Neural cell (in vitro differentiated cells): ENCODE data around the gene TMEM81. TPM values are rescaled to one million over a fixed set of nuclear protein-coding genes. Genes with fewer than 3 reads are reported as not detected.

Experiments
- H2AFZ ChIP-seq: fragments of 200-600, 300-800 bp; sonication (generic), shearing (Covaris generic); 2 replicates; pipeline ENCODE4 v1.6.0; 2014; ENCODE audit warnings: low read depth, mild to moderate bottlenecking, antibody characterized with exemption, low read length, moderate library complexity
- H3F3A ChIP-seq: fragments of 200-600 bp; shearing (Covaris generic); 2 replicates; pipeline ENCODE4 v1.6.1; 2016; ENCODE audit warnings: mild to moderate bottlenecking, moderate library complexity, mixed read lengths, antibody characterized with exemption, low read length; ENCODE audit not compliant: insufficient read depth, poor library complexity, severe bottlenecking
- H3K27ac ChIP-seq: fragments of 200-600, 300-800 bp; sonication (generic), shearing (Covaris generic); 2 replicates; pipeline ENCODE4 v1.5.1; 2014; ENCODE audit warnings: mild to moderate bottlenecking, low read length, moderate library complexity
- H3K27me3 ChIP-seq: fragments of 300-800, 200-600 bp; sonication (generic), shearing (Covaris generic); 2 replicates; pipeline ENCODE4 v1.6.0; 2014; ENCODE audit warnings: mild to moderate bottlenecking, low read depth, low read length, moderate library complexity; ENCODE audit not compliant: insufficient read depth
- H3K36me3 ChIP-seq: fragments of 300-800, 200-600 bp; sonication (generic), shearing (Covaris generic); 2 replicates; pipeline ENCODE4 v1.5.1; 2014; ENCODE audit warnings: mild to moderate bottlenecking, antibody characterized with exemption, low read length, moderate library complexity; ENCODE audit not compliant: insufficient read depth
- H3K4me2 ChIP-seq: fragments of 300-800, 200-600 bp; sonication (generic), shearing (Covaris generic); 2 replicates; pipeline ENCODE4 v1.6.0; 2014; ENCODE audit warnings: mild to moderate bottlenecking, low read length
- H3K4me3 ChIP-seq: fragments of 300-800, 200-600 bp; sonication (generic), shearing (Covaris generic); 2 replicates; pipeline ENCODE4 v1.5.1; 2014; ENCODE audit warnings: mild to moderate bottlenecking, low read length, moderate library complexity
- H3K79me2 ChIP-seq: fragments of 200-600 bp; shearing (Covaris generic); replicated peaks from 2 replicates; pipeline ENCODE4 v1.6.0; 2014; ENCODE audit warnings: mild to moderate bottlenecking, low read length, moderate library complexity; ENCODE audit not compliant: insufficient read depth
- H3K9ac ChIP-seq: fragments of 300-800, 200-600 bp; sonication (generic), shearing (Covaris generic); 2 replicates; pipeline ENCODE4 v1.6.1; 2016; ENCODE audit warnings: mild to moderate bottlenecking, low read length, mixed read lengths
- H3K9me2 ChIP-seq: fragments of 200-600 bp; shearing (Covaris generic); 2 replicates; pipeline ENCODE4 v1.6.1; 2016; ENCODE audit warnings: mild to moderate bottlenecking, low read length, mixed read lengths; ENCODE audit not compliant: insufficient read depth
- H3K9me3 ChIP-seq: fragments of 200-600, 300-800 bp; sonication (generic), shearing (Covaris generic); 2 replicates; pipeline ENCODE4 v1.6.1; 2016; ENCODE audit warnings: mild to moderate bottlenecking, mixed run types, low read length, moderate library complexity, mixed read lengths
- H4K20me1 ChIP-seq: fragments of 200-600 bp; shearing (Covaris generic); 2 replicates; pipeline ENCODE4 v1.6.1; 2016; ENCODE audit warnings: mild to moderate bottlenecking, mixed run types; ENCODE audit not compliant: insufficient read depth
- CTCF ChIP-seq: fragments of 450-650 bp; IDR thresholded peaks from 2 replicates; pipeline ENCODE4 v1.5.1; 2014; ENCODE audit warnings: antibody characterized with exemption, mild to moderate bottlenecking, moderate library complexity; ENCODE audit not compliant: poor library complexity, severe bottlenecking
- EP300 ChIP-seq: fragments of 450-650 bp; conservative IDR thresholded peaks from 2 replicates; pipeline ENCODE4 v1.6.1; 2014; ENCODE audit warnings: antibody characterized with exemption, mild to moderate bottlenecking, moderate library complexity; ENCODE audit not compliant: poor library complexity, severe bottlenecking
- EZH2 ChIP-seq: fragments of 200-600, 300-800 bp; shearing (Covaris generic), sonication (generic); IDR thresholded peaks from 2 replicates; pipeline ENCODE4 v1.6.1; 2014; ENCODE audit warnings: antibody characterized with exemption, low read length, borderline replicate concordance, mild to moderate bottlenecking; ENCODE audit not compliant: insufficient read depth, poor library complexity, severe bottlenecking
- MXI1 ChIP-seq: fragments of 450-650 bp; conservative IDR thresholded peaks from 2 replicates; pipeline ENCODE4 v1.6.1; 2014; ENCODE audit warnings: antibody characterized with exemption, mild to moderate bottlenecking; ENCODE audit not compliant: poor library complexity, severe bottlenecking
- POLR2AphosphoS5 ChIP-seq: IDR thresholded peaks from 2 replicates; pipeline ENCODE4 v1.6.1; 2012
- RAD21 ChIP-seq: fragments of 450-650 bp; conservative IDR thresholded peaks from 2 replicates; pipeline ENCODE4 v1.6.1; 2014; ENCODE audit warnings: antibody characterized with exemption, mild to moderate bottlenecking, moderate library complexity
- REST ChIP-seq: IDR thresholded peaks from 2 replicates; pipeline ENCODE4 v1.6.1; 2012; ENCODE audit warnings: borderline replicate concordance
- SMC3 ChIP-seq: fragments of 450-650 bp; conservative IDR thresholded peaks from 2 replicates; pipeline ENCODE4 v1.6.1; 2014; ENCODE audit warnings: antibody characterized with exemption, mild to moderate bottlenecking, moderate library complexity; ENCODE audit not compliant: poor library complexity
- TAF1 ChIP-seq: IDR thresholded peaks from 2 replicates; pipeline ENCODE4 v1.6.1; 2012; ENCODE audit warnings: low read depth
- polyA plus RNA-seq: library from polyadenylated mRNA; depleted of rRNA; stranded (reverse); fragments of >200 nt; gene quantifications from 2 replicates; pipeline ENCODE4 v1.2.3, GENCODE V29; 2014

TMEM81 gene
- polyA plus RNA-seq, 1 donor from 2014 or later, result 10.1 TPM

GRCh38 chr1:205056188-205056611 lies 28.1 kb downstream of the TMEM81 start:
- H3K4me2 ChIP-seq, result no peak overlapping the region
- H3K9ac ChIP-seq, result no peak overlapping the region
- H3K9me2 ChIP-seq, result no peaks in the 10 kb centered on the region
- no peak overlapping the region for H2AFZ ChIP-seq
- H3K9me3 ChIP-seq, result no peaks in the 10 kb centered on the region
- H3K36me3 ChIP-seq, result no peaks in the 10 kb centered on the region
- H3K27ac ChIP-seq, result no peak overlapping the region
- H3K27me3 ChIP-seq, result no peaks in the 10 kb centered on the region
- no peaks in the 10 kb centered on the region for H4K20me1 ChIP-seq
- no peaks in the 10 kb centered on the region for H3K79me2 ChIP-seq
- TF ChIP-seq RAD21, result no peak
- no peak for TF ChIP-seq TAF1
- no peak for TF ChIP-seq SMC3
- TF ChIP-seq POLR2AphosphoS5, result no peak
- TF ChIP-seq CTCF, result no peak
- TF ChIP-seq MXI1, result no peak
- no peak for TF ChIP-seq EZH2
- no peak for TF ChIP-seq REST
- TF ChIP-seq EP300, result no peak
- no peak overlapping the region for H3K4me3 ChIP-seq
- no peaks in the 10 kb centered on the region for H3F3A ChIP-seq

GRCh38 chr1:205054013-205054412 lies 30.2 kb downstream of the TMEM81 start:
- H3K27ac ChIP-seq, result no peak overlapping the region
- H3K36me3 ChIP-seq, result no peaks in the 10 kb centered on the region
- no peaks in the 10 kb centered on the region for H3K9me3 ChIP-seq
- H4K20me1 ChIP-seq, result no peaks in the 10 kb centered on the region
- no peaks in the 10 kb centered on the region for H3K9me2 ChIP-seq
- H3K79me2 ChIP-seq, result no peaks in the 10 kb centered on the region
- no peak overlapping the region for H3K4me3 ChIP-seq
- H3K9ac ChIP-seq, result no peak overlapping the region
- H3K4me2 ChIP-seq, result no peak overlapping the region
- H2AFZ ChIP-seq, result no peak overlapping the region
- no peaks in the 10 kb centered on the region for H3F3A ChIP-seq
- no peaks in the 10 kb centered on the region for H3K27me3 ChIP-seq
- TF ChIP-seq CTCF (no peak), EP300 (no peak), TAF1 (no peak)
